ENCODE results near the gene GABRP.
"Not testable (repeated sequence)": the region's sequence is repeated elsewhere in the genome, so short reads cannot be mapped to it uniquely, and the experiment has no call there.

The GABRP gene

GRCh38 chr5:170755679-170756456 is 27.7 kb upstream of the GABRP start:
- no peak for DNase-seq

GRCh38 chr5:170756691-170757090 is 26.8 kb upstream of the GABRP start:
- no peak for DNase-seq

DNA sequence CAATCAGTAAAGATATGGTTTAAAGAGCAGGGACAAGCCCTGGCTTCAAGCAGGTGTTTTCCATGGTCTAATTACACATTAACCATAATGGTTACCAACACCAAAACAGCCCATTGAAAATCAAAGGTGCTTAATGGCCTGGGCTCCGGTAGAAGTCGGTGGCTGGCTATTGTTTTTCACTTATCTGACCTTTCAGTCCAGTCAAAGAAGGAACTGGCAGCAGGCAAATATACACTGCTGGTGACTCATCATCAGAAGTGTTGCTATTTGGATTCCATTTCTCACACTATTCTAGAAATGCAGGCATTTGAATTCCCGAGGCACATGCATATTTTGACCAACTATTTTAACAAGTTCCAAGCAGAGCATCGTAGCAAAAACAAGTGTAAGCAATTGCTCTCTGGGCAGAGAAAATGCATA is 26.3 kb upstream of the GABRP start:
- DNase-seq = no peak

DNA sequence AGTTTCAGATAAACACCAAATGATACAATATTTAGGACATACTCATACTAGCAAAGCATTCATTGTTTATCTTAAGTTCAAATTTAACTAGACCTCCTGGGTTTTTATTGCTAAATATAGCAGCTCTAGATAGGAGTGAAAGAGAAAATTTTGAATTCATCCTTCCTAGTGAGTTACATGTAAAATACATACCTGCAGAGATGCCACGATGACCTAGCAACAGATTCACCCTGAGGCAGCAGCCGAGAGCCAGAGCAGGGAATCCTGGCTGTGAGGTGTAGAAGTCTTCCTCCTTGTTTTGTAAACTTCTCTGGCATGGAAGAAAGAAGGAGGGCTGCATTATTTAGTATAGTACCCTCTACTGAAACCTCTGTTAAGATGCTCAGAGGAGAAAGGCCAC is 25.9 kb upstream of the GABRP start:
- DNase-seq = no peak

- no peak for DNase-seq
Measured at GRCh38 chr5:170758481-170758880, 25.0 kb upstream of the GABRP start.

GRCh38 chr5:170760113-170760512 is 23.4 kb upstream of the GABRP start:
- DNase-seq = no peak

DNA sequence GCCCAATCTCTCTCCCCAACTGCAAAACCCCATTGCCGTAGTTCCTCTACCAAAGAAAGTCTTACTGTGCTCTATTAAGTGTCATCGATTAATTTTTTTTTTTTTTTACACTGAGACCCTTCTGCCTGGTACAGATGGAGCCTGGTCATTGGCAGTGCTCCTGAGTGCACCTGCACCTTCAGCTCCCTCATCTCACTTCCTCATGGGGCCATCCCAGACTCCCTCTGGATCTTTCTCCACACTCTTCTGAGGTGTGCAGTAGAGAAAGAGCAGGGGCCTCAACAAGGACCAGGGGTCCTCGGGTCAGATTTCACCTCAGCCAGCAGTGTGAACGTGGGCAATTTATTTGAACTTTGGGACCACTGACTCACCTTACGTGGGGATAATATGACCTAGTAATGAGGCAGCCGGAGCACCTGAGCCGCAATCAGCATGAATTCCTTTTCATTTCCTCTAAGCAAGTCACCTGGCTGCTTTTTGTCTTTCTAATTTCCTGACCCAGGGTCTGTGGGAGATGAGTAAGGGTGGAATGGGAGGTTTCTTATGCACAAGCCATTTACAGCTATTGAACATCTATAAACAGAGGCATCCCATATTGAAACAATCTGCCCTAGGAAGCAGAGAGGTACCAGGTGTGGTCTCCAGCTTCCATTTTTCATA is 22.3 kb upstream of the GABRP start:
- DNase-seq = no peak

- DNase-seq = no peak
Measured at GRCh38 chr5:170761708-170762066, 21.8 kb upstream of the GABRP start.

DNA sequence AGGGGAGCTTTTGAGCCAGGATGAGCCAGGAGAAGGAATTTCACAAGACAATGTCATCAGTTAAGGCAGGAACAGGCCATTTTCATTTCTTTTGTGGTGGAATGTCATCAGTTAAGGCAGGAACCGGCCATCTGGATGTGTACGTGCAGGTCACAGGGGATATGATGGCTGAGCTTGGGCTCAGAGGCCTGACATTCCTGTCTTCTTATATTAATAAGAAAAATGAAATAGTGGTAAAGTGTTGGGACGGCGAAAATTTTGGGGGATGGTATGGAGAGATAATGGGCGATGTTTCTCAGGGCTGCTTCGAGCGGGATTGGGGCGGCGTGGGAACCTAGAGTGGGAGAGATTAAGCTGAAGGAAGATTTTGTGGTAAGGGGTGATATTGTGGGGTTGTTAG is 21.2 kb upstream of the GABRP start:
- not testable (repeated sequence) for DNase-seq

GRCh38 chr5:170765868-170766267 is 17.7 kb upstream of the GABRP start:
- not testable (repeated sequence) for DNase-seq

DNA sequence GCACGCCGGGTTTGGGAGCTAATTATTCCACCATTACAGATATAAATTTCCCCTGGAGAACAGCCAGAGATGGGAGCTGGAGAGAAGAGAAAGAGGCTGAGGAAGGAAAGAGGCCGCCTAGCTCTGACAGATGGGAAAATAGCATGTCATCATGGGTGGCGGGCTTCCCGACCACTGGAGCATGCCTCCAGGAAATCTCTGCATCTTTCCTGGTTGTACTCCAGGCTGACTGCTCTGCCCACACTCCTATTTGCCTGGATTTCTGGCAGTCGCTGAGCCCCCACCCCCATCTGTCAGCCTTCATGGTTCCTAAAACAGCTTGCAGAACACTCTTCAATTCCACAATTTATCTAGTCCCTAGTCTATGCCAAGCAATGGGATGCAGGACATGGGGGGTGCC is 14.3 kb upstream of the GABRP start:
- no peak for DNase-seq

DNA sequence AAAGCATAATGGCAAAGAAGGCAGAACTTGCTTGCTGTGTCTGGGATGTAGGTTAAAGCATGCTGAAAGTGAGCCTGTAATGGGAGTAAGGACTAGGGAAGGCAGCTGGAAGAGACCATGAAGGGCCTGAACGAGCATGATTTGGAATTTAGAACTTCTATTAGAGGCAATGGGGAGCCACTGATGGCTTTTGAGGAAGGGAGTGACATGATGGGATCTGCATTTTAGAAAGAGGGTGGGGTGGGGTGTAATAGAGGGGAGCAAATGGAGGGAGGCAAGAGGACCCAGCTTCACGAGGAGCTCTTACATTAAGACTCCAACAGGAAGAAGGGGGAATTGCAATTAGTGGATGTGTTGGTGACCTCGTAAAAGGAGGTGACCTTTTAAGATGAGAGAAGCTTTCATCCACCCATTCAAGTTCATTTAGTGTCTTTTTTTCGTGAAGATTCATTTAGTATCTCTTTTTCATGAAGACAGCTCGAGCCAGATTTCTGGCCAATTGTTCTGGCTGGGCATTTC is 13.6 kb upstream of the GABRP start:
- no peak for DNase-seq

DNA sequence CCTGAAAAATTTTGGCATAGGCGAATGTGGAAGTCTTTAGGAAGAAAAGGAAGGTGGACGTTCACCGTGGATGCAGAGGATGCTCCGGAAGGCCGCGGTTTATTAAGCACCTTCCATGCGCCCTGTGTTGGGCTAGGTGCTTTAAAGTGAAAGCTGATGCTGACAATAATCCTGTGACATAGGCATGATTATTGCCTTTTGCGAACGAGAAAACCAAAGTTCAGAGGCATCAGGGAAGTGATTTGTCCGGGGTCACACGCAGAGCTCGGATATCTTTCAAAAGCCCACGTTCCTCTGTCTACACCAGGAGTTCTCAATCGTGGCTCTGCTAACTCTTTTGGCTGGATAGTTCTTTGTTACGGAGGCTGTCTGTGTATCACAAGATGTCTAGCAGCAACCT is 12.0 kb upstream of the GABRP start:
- DNase-seq = no peak

GRCh38 chr5:170773024-170773985 is 10.2 kb upstream of the GABRP start:
- DNase-seq = no peak

DNA sequence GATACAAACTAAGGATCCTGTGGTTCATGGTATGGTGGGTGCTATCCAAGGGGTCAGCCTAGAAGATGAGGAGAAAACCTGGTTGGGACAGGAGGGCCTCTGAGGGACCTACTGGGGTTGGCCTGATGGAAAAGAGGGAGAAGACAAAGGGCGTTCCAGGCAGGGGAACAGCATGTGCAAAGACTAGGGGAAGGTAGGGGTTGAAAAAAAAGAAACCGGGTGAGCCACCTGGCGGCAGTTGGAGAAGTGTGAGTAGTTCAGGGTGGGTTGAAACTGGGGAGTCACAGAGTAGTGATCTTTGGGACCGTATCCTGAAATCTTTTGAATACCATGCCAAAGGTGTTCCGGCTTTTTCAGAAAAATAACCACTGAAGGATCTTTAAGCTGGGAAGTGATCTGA is 8.7 kb upstream of the GABRP start:
- no peak for DNase-seq

DNA sequence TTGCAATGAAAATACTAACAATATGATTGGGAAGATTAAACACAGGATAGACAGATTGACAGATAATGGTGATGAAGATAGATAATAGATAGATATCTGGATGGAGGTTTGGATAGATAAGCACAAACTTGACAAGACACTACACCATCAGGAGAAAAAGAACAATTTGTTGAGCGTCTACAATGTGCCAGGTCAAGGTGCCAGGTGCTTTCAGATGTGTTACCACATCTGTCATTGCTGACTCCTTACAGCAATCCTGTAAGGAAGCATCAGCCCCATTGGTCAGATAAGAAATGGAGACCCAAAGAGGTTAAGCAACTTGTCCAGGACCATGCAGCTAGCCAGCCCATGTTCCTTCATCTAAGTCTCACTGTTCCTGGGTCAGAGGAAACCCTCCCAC is 1.6 kb upstream of the GABRP start:
- no peak for DNase-seq

DNA sequence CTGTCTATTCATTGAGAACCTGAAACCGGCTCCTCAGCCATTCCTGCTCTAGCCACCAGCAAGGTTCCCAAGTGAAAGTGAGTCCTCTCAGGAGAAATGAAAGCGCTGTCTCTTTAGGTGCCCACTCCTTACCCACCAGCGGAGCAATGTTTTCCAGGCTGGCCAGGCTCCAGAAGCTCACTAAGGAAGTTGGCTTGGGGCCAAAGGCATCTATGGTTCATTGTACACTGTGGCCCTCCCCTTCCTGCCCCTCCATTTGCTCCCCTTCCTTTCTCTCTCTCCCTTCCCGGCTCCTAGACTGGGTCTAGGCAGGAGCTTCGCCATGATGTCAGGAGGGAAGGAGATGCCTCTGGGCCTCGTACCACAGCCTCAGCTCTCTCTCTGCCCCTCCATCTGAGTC is 1.1 kb upstream of the GABRP start:
- DNase-seq = no peak

- no peak for DNase-seq
Measured at GRCh38 chr5:170785416-170785815, 1.9 kb downstream of the GABRP start.

GRCh38 chr5:170787216-170787615 is 3.7 kb downstream of the GABRP start:
- no peak for DNase-seq

- no peak for DNase-seq
Measured at GRCh38 chr5:170788626-170789304, 5.2 kb downstream of the GABRP start.

DNA sequence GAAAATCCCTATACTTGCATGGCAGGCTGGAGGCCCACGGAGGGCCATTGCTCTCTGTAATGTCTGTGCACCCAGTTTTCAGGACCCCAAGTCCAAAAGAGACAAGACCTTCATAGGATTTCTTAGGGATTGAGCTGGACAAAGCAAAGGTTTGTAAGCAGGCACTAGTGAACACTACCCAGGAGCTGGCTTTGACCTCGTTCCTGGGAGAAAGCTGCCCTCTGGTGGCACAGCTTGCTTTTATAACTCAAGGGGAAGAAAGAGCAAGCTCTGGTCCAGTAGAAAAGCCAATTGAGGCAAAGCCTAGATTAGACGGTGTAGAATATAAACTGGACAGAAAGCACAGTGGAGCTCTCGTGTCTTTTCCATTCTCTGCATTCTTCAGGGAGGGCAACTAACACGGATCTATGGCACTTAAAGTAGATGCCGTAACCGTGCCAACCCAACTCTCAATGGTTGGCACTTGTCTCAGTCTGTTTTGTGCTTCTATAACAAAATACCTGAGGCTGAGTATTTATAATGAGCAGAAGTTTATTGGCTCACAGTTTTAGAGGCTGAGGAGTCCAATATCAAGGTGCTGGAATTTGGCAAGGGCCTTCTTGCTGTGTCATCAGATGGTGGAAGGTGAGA is 7.9 kb downstream of the GABRP start:
- peak; percentile 37 to 71 for DNase-seq

DNA sequence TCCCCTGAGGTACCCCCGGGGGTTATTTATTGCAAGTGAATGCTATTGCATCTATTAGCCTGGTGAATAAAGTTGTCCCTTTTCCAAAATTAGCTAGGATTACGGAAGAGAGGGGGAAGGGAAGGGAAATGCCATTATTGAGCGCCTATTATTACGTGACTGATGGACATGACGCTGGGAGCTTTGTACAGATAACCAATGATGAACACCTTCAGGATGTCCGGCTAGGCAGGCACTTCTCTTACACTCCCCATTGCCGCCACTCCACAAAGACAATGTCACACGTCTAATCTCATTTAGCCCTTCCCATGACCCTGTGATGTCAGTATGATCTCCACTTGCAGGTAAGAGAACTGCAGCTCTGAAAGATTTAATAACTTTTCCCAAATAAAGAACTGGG is 9.4 kb downstream of the GABRP start:
- no peak for DNase-seq

Data from NCI-H526 (cell line).